ENCODE results near the gene DNAJC1. TPM values are rescaled to one million over a fixed set of nuclear protein-coding genes. Genes with fewer than 3 reads are reported as not detected.

DNAJC1 gene
- total RNA-seq = 10 to 100 TPM; 28.9 to 56.9 TPM

- H3K4me1 ChIP-seq = peaks cover 0 to 28% of the 10 kb centered on the region in 2 donors
- H3K27ac ChIP-seq = peak within 1 kb of the TSS; percentile 92 to 98
- peak in 1 of 2 donors; percentile 44 for TF ChIP-seq CTCF (IDR thresholded peaks at IDR 0.05)
- H3K4me3 ChIP-seq = peak within 1 kb of the TSS; percentile 83 to 87
- no peaks in the 10 kb centered on the region for H3K27me3 ChIP-seq
- H3K9me3 ChIP-seq = no peaks in the 10 kb centered on the region
- no peaks in the 10 kb centered on the region for H3K36me3 ChIP-seq
- DNase-seq (ENCODE audit: low spot score) = peak; percentile 97
Measured at GRCh38 chr10:22003177-22003963, at the start of gene DNAJC1. Gene DNAJC1, minus strand, starts transcription at chr10:22003730. Its CDS starts 296 bp downstream, at chr10:22003434.

- Histone ChIP-seq H3K4me3 (no peak overlapping the region), H3K4me1 (no peaks in the 10 kb centered on the region), H3K36me3 (no peaks in the 10 kb centered on the region), H3K27me3 (no peaks in the 10 kb centered on the region), H3K9me3 (no peaks in the 10 kb centered on the region), H3K27ac (no peak overlapping the region)
- DNase-seq (ENCODE audit: low spot score) = no peak
- TF ChIP-seq CTCF (IDR thresholded peaks at IDR 0.05) = no peak
Measured at GRCh38 chr10:22053048-22053447, 49.5 kb upstream of the DNAJC1 start.

- H3K27ac ChIP-seq = no peak overlapping the region
- no peaks in the 10 kb centered on the region for H3K9me3 ChIP-seq
- H3K4me3 ChIP-seq = no peak overlapping the region
- H3K36me3 ChIP-seq = no peaks in the 10 kb centered on the region
- H3K27me3 ChIP-seq = no peaks in the 10 kb centered on the region
- DNase-seq (ENCODE audit: low spot score) = no peak
- TF ChIP-seq CTCF (IDR thresholded peaks at IDR 0.05) = no peak
- H3K4me1 ChIP-seq = no peaks in the 10 kb centered on the region
Measured at GRCh38 chr10:22049635-22050034, 46.1 kb upstream of the DNAJC1 start.

GRCh38 chr10:22047812-22048211 is 44.3 kb upstream of the DNAJC1 start:
- H3K4me3 ChIP-seq = no peak overlapping the region
- H3K27me3 ChIP-seq = no peaks in the 10 kb centered on the region
- no peaks in the 10 kb centered on the region for H3K36me3 ChIP-seq
- TF ChIP-seq CTCF (IDR thresholded peaks at IDR 0.05) = no peak
- H3K9me3 ChIP-seq = no peaks in the 10 kb centered on the region
- DNase-seq (ENCODE audit: low spot score) = no peak
- H3K4me1 ChIP-seq = peaks cover 0 to 3% of the 10 kb centered on the region in 2 donors
- no peak overlapping the region for H3K27ac ChIP-seq

GRCh38 chr10:22043327-22043633 is 39.8 kb upstream of the DNAJC1 start:
- no peaks in the 10 kb centered on the region for H3K27me3 ChIP-seq
- no peak overlapping the region for H3K27ac ChIP-seq
- H3K36me3 ChIP-seq = no peaks in the 10 kb centered on the region

More at GRCh38 chr10:22043327-22043633, 39.8 kb upstream of the DNAJC1 start:
- H3K4me1 ChIP-seq = peaks cover 0 to 4% of the 10 kb centered on the region in 2 donors
- no peaks in the 10 kb centered on the region for H3K9me3 ChIP-seq
- no peak overlapping the region for H3K4me3 ChIP-seq
- TF ChIP-seq CTCF (IDR thresholded peaks at IDR 0.05) = no peak
- DNase-seq (ENCODE audit: low spot score) = no peak

Data from right atrium auricular region (tissue), 2 donors.